ENCODE results near the gene PDE4D.
A peak's percentile ranks its signal among the peaks of the same experiment; 100 is the strongest.
"Not testable (repeated sequence)": the region's sequence is repeated elsewhere in the genome, so short reads cannot be mapped to it uniquely, and the experiment has no call there.

The PDE4D gene

GRCh38 chr5:59693492-59694309 is 199.8 kb downstream of the PDE4D start:
- DNase-seq = no peak

GRCh38 chr5:59685793-59686192 is 207.7 kb downstream of the PDE4D start:
- no peak for DNase-seq

- DNase-seq = no peak
Measured at GRCh38 chr5:59685191-59685530, 208.4 kb downstream of the PDE4D start.

GRCh38 chr5:59684388-59685190 is 208.9 kb downstream of the PDE4D start:
- no peak for DNase-seq

- DNase-seq = no peak
Measured at GRCh38 chr5:59683311-59683710, 210.2 kb downstream of the PDE4D start.

GRCh38 chr5:59682542-59682941 is 211.0 kb downstream of the PDE4D start:
- DNase-seq = no peak

GRCh38 chr5:59678943-59679342 is 214.6 kb downstream of the PDE4D start:
- no peak for DNase-seq

- DNase-seq = no peak
Measured at GRCh38 chr5:59674763-59675162, 218.8 kb downstream of the PDE4D start.

- peak; percentile 69 for DNase-seq
Measured at GRCh38 chr5:59673438-59674058, 220.0 kb downstream of the PDE4D start.

GRCh38 chr5:59666440-59667068 is 227.0 kb downstream of the PDE4D start:
- no peak for DNase-seq

GRCh38 chr5:59665832-59666203 is 227.7 kb downstream of the PDE4D start:
- not testable (repeated sequence) for DNase-seq

GRCh38 chr5:59665086-59665831 is 228.3 kb downstream of the PDE4D start:
- DNase-seq = no peak

- peak; percentile 35 for DNase-seq
Measured at GRCh38 chr5:59661954-59662615, 231.4 kb downstream of the PDE4D start.

- DNase-seq = no peak
Measured at GRCh38 chr5:59661311-59661710, 232.2 kb downstream of the PDE4D start.

- DNase-seq = peak; percentile 47
Measured at GRCh38 chr5:59660737-59661136, 232.8 kb downstream of the PDE4D start.

- DNase-seq = no peak
Measured at GRCh38 chr5:59656351-59657254, 236.9 kb downstream of the PDE4D start.

GRCh38 chr5:59655693-59656309 is 237.7 kb downstream of the PDE4D start:
- DNase-seq = no peak

GRCh38 chr5:59654691-59655090 is 238.8 kb downstream of the PDE4D start:
- no peak for DNase-seq

- DNase-seq = no peak
Measured at GRCh38 chr5:59652449-59652848, 241.1 kb downstream of the PDE4D start.

Measured in NCI-H2029 treated with DMSO at 0.1 percent for 48 hours (cell line).